GM12874 (cell line): Measurements from ENCODE around the gene COMP.

Experiments used
- CTCF ChIP-seq: IDR thresholded peaks from 2 replicates; pipeline ENCODE4 v1.5.1; 2011; ENCODE audit warnings: low read depth, mild to moderate bottlenecking, control low read depth, low read length, moderate library complexity; ENCODE audit not compliant: insufficient read depth

Gene COMP

DNA sequence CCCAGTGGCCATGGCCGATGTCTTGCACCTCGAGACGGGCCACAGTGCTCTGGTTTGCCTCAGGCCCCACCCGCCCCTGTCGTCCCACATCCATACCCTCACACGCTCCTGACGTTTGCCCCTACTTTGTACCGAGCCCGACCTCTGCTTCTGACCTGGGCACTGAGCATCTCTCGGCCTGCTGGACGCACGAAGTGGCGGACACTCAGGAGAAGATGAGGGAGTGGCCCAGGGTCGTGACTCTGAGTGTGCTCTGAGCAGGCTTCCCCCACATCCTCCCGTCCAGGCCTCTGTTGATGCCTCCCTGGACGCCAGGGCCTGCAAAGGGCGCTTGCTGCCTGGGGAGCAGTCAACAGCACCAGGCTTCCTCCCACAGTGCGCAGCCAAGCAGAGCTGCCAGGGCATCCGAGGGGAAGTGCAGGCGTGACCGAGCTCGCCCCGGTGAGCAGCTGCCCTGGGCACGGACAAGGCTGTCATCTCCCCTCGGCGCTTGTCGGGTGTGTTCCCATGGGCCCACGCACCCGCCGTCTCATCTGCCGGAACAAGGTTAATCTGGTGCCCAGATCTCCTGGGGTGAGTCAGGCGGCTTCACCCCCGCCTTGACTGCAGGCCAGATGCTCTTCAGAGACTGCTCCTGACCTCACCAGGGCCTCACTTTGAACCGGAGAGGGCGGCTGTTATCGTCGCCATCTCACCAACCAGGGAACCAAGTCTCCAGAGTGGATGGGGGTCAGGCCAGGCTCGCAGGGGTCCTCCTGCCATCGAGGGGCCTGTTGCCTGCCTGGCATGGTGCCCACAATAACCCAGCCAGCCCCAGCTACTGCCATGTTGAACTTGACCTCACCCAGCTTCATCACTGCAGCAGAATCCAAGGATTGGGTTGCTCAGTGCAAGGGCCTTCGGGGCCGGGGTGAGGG, 27.2 kb downstream of the COMP start:
- no peak for TF ChIP-seq CTCF

DNA sequence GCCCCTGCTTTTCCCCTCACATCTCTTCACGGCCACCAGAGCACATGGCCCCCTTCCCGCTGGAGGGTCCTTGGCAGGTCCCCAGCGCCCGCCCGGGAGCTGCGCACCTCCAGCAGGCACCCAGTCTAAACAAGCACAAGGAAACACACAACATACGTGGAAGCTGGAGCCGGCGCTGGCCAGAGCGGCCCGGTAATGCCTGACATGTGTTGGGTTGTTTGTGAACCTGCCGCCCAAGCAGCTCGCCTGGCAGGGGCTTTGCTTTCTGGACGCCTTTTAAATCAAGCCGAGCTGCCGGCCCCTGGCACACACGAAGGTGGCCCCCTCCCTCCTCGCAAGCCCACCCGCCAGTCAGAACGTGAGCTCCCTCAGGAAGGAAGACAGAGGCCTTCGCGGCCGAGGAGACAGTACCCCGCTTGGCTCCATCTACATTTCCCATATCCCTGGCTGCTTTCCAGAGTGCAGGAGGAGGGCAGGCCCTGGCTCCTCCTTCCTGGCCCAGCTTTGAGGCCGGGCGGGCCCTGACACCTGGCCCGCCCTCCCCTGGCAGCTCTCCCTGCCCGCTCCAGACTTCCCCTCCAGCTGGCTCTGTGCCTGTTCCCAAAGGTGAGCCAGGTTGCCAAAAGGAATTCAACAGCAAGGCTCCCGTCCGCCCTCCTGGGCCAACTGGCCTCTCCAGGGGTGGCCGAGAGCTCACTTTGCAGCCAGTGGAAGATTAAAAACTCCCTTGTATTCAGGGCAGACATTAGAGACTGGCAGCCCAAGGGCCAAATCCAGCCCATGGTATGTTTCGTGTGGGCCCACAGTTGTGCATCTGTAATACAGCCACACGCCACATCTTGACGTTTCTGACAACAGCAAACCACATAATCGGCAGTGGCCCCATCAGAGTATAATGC, 28.7 kb downstream of the COMP start:
- no peak for TF ChIP-seq CTCF

DNA sequence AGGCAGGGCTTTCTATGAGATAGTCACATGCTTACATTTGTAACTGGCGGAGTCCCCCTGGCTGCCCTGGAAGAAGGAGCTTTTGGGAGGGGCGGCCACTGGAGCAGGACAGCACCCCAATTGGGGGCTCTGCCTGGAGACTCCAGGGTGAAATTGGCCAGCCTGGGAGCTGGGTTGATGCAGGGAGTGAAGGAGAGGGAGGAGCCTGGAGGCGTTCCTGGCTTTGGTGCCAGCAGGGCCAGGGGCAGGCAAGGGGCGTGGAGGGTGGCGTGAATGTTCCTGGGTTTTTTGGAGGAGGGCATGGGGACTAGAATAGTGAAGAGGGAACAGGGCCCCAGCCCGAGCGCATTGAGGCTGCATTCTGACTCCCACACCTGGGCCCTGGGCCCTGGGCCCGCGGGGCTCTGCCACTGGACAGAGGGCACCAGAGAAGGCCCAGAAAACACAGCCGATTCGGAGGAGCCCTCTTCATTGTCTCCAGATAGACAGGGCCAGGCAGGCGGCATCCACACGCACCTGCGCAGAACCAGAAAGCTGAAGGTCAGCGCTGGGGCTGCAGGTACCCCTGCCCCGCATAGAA, 29.5 kb downstream of the COMP start:
- TF ChIP-seq CTCF, result no peak

DNA sequence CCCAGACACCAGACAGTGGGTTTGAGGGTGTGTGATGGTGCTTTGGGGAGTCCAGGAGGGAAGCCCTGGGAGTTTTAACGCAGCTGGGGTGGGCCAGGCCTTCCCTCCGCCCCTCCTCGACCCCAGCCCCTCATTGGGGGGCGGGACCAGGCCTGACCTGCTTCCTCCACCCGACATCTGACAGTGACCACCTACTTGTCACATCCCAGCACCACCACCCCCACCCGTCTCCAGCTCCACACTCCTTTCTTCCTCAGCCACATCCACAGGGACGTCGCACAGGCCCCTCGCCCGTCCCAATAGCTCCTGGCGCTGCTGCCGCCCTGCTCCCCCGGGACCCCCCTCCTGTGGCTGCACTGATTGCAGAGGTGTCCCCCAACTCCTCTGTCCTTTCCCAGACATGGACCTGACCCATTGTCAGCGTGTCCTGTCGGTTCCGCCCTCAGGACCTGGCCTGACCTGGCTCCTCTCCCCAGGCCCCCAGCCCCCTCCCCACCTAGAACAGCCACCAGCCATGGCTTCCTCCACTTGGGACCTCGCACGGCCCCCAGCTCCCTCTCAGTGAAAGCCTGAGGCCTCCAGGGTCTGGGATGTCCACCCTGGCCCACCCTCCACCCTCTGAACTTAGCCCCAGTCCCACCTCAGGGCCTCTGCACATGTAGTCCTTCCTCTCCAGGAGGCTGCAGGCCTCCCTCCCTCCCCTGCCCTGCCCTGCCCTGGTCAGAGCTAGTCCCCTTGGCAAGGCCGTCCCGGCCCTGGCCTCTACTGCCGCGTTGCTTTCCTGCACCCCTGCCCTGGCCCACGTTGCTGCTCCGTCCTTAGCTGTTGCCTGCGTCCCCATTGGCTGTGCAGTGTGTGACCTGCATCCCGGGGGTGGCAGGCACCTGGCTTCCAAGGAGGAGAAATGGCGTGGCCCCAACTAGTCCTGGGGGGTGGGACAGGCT, 30.4 kb downstream of the COMP start:
- no peak for TF ChIP-seq CTCF

DNA sequence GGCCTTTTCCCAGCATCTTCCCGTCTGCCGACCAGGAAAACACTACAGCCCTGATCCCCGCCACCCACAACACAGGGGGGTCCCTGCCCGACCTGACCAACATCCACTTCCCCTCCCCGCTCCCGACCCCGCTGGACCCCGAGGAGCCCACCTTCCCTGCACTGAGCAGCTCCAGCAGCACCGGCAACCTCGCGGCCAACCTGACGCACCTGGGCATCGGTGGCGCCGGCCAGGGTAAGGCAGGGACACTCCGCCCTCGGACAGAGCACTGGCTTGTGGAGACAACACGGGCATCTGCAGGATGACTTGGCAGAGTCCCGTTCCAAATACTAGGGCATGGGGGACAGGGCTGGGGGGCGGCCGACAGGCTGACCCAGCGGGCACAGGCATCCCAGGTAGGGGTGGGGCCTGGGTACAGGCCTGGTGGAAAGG, 31.1 kb downstream of the COMP start:
- no peak for TF ChIP-seq CTCF

DNA sequence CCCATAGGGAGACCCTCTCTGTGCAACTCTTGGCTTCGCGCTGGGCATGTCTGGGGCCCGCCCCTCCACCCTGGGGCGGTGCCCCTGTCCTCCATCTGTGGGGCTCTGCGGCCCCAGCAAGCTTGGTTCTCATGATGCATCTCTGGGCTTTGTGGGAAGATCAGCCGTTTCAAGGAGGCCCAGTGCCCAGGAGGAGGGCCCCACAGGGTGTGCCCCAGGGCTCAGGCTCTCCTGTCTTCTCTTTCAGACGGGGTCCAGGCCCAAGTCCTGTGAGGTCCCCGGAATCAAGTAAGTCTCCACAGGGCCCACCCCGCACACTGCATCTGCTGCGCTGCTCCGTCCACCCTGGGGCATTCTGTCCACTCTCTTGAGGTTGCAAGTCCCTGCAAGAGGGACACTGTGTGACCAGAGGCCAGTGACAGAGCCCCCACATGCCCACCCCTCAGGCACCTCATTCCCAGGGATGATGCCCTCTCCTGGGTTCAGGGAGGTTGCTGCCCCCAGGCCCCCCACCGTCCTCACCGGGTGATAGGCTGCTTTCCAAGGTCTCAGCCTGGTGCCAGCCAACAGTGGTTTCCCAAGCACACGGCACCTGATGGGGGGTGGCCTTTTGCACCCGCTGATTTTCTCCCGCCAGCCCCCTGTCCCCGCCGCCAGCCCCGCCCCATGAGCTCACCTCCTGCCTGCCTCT, 31.7 kb downstream of the COMP start:
- TF ChIP-seq CTCF, result no peak
